Measurements from ENCODE around the gene PTDSS2. TPM values are rescaled to one million over a fixed set of nuclear protein-coding genes. Genes with fewer than 3 reads are reported as not detected.

Gene PTDSS2
- total and polyA plus RNA-seq, 2 of the 13 experiments (the other 11 are each of a cell fraction or from before 2014, with no cell fraction given) = 21.7 to 26.4 TPM

DNA sequence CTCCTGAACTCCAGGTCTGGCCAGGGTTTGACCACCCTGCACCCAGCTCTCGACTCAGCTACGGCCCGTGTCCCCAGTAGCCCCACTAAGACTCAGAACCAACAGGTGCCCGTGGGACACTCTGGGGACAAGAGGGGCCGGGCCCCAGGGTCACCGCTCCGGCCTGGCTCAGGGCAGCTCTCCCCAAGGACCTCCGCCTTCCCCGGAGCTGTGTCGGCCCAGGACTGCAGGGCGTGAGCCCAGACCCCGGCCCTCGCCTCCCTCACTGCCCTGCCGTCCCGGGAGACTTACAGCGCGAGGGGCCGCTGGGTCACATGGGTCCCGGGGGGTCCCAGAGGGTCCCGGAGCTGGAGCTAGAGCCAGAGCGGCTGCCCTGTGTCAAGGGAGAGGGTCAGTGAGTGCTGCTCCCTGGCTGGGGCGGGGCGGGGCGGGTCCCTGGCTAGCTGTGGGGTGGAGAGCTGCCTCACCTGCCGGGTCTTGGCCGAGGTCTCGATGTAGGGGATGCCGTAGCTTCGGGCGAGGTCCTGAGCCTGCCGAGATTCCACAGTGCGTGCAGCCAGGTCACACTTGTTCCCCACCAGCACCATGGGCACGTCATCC is 83.0 kb downstream of the PTDSS2 start:
- Histone ChIP-seq H3K9me3 (ENCODE audit: low read length) (no peaks in the 10 kb centered on the region), H3K4me1 (ENCODE audit: insufficient read depth, low read length) (peaks cover 25% of the 10 kb centered on the region), H3K36me3 (replicated peaks in 1 of 2; ENCODE audit: control insufficient read depth in 1 of 2, insufficient read depth in 2 of 2, low read length in 2 of 2) (peaks cover 10 to 19% of the 10 kb centered on the region in 2 experiments; a peak in 4 of 5 replicates), H3K4me2 (ENCODE audit: low read depth, low read length) (no peak overlapping the region), H3K9ac (ENCODE audit: insufficient read depth, low read depth, low read length) (no peak overlapping the region), H2AFZ (ENCODE audit: low read length) (no peak overlapping the region), H3K27ac (ENCODE audit: extremely low read length, insufficient read depth, low read length) (no peak overlapping the region), H3K4me3 (replicated peaks in 1 of 3; ENCODE audit: insufficient read depth in 1 of 3, low read depth in 2 of 3, low read length in 3 of 3) (no peak overlapping the region), H4K20me1 (ENCODE audit: insufficient read depth, low read length) (no peaks in the 10 kb centered on the region; the same call in 1 of the 2 replicates), H3K27me3 (ENCODE audit: control insufficient read depth in 1 of 2, insufficient read depth in 2 of 2, low read length in 2 of 2) (no peaks in the 10 kb centered on the region), H3K79me2 (ENCODE audit: insufficient read depth, low read length) (peaks cover 4% of the 10 kb centered on the region)
- WGBS (ENCODE audit: low lambda C conversion rate) = 98% methylated on average over 13 of the region's 33 CpGs
- ChIA-PET POLR2A (no interaction called here), CTCF (ENCODE audit: low intra/inter-chr PET ratio, low total read pairs) (no interaction called here)
- TF ChIP-seq RBFOX2 (IDR thresholded peaks at IDR 0.05; ENCODE audit: low read depth, low read length) (0 out of 2 replicates have a peak, but pooled peaks have one; percentile 21), AGO2 (optimal IDR thresholded peaks at IDR 0.05; ENCODE audit: low read depth, low read length) (peak; percentile 17), TBX3 (IDR thresholded peaks at IDR 0.05; ENCODE audit: borderline replicate concordance) (no peak), AGO1 (IDR thresholded peaks at IDR 0.05; ENCODE audit: low read depth, low read length, poor library complexity, severe bottlenecking) (peak; percentile 35)
- ATAC-seq (no peak), FAIRE-seq (no peak), DNase-seq (ENCODE audit: low spot score) (no peak)
- in situ Hi-C loops (cut with HindIII; ENCODE audit: extremely low pct_ligation_motif_present, low pct_unique_long_range_greater_than_20kb) (no loop called here), intact Hi-C loops (cut with micrococcal nuclease; ENCODE audit: unreplicated experiment) (no loop called here)
- no TSS peak for BruUV-seq (replicated peaks)

DNA sequence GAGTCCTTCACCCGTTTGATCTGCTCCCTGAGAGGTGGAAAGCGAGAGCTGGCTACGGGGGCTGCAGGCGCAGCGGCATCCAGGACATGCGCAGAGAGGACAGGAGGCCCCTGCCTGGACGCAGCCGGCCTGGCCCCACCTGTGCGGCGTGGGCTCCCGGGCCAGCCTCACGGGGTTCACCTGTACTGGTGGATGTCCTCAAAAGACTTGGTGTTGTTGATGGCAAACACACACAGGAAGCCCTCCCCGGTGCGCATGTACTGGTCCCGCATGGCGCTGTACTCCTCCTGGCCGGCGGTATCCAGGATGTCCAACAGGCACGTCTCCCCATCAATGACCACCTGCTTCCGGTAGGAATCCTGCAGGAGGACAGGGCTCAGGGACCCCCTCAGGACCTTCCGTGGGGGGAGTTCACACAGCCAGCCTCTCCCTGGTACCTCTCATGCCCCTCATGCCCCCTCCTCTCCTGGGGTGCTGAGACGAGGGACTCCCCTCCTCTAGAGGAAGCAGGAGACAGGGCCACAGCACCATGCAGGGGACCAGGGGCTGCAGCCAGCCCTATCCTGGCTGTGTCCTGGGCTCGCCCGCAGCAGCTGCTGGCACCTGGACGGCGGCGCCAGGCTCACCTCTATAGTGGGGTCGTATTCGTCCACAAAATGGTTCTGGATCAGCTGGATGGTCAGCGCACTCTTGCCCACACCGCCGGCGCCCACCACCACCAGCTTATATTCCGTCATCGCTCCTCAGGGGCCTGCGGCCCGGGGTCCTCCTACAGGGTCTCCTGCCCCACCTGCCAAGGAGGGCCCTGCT is 83.7 kb downstream of the PTDSS2 start:
- in situ Hi-C loops (cut with HindIII; ENCODE audit: extremely low pct_ligation_motif_present, low pct_unique_long_range_greater_than_20kb) (no loop called here), intact Hi-C loops (cut with micrococcal nuclease; ENCODE audit: unreplicated experiment) (no loop called here)
- BruUV-seq (replicated peaks) = TSS peak; percentile 76
- H3K79me2 ChIP-seq (ENCODE audit: insufficient read depth, low read length) = peaks cover 4% of the 10 kb centered on the region
- H3K9me3 ChIP-seq (ENCODE audit: low read length) = no peaks in the 10 kb centered on the region
- H3K36me3 ChIP-seq (replicated peaks in 1 of 2; ENCODE audit: control insufficient read depth in 1 of 2, insufficient read depth in 2 of 2, low read length in 2 of 2) = peaks cover 10 to 19% of the 10 kb centered on the region in 2 experiments; a peak in 4 of 5 replicates
- FAIRE-seq = no peak
- POLR2A ChIA-PET = no interaction called here
- peak overlapping the region; percentile 78 for H3K4me2 ChIP-seq (ENCODE audit: low read depth, low read length)
- no peaks in the 10 kb centered on the region; the same call in 1 of the 2 replicates for H4K20me1 ChIP-seq (ENCODE audit: insufficient read depth, low read length)
- no peak for DNase-seq (ENCODE audit: low spot score)
- H3K4me3 ChIP-seq (replicated peaks in 1 of 3; ENCODE audit: insufficient read depth in 1 of 3, low read depth in 2 of 3, low read length in 3 of 3) = peak overlapping the region; percentile 93 to 95 (median 95); a peak in 5 of 6 replicates
- H2AFZ ChIP-seq (ENCODE audit: low read length) = no peak overlapping the region
- H3K9ac ChIP-seq (ENCODE audit: insufficient read depth, low read depth, low read length) = peak overlapping the region; percentile 82; the same call in 1 of the 2 replicates
- no peak for ATAC-seq
- 95% methylated on average over 26 of the region's 37 CpGs for WGBS (ENCODE audit: low lambda C conversion rate)
- CTCF ChIA-PET (ENCODE audit: low intra/inter-chr PET ratio, low total read pairs) = no interaction called here
- H3K27me3 ChIP-seq (ENCODE audit: control insufficient read depth in 1 of 2, insufficient read depth in 2 of 2, low read length in 2 of 2) = no peaks in the 10 kb centered on the region
- H3K4me1 ChIP-seq (ENCODE audit: insufficient read depth, low read length) = peaks cover 32% of the 10 kb centered on the region
- H3K27ac ChIP-seq (ENCODE audit: extremely low read length, insufficient read depth, low read length) = no peak overlapping the region
- TF ChIP-seq FOXK2 (IDR thresholded peaks at IDR 0.05) = no peak
- TF ChIP-seq, protein P1, sequence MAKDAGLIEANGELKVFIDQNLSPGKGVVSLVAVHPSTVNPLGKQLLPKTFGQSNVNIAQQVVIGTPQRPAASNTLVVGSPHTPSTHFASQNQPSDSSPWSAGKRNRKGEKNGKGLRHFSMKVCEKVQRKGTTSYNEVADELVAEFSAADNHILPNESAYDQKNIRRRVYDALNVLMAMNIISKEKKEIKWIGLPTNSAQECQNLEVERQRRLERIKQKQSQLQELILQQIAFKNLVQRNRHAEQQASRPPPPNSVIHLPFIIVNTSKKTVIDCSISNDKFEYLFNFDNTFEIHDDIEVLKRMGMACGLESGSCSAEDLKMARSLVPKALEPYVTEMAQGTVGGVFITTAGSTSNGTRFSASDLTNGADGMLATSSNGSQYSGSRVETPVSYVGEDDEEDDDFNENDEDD (CRISPR knock-in tag; IDR thresholded peaks at IDR 0.05; ENCODE audit: borderline replicate concordance) = no peak
- TF ChIP-seq NR1H2 (CRISPR knock-in tag; IDR thresholded peaks at IDR 0.05; ENCODE audit: borderline replicate concordance, low read depth) = no peak
- no peak for TF ChIP-seq CENPBD1 (CRISPR knock-in tag; IDR thresholded peaks at IDR 0.05; ENCODE audit: borderline replicate concordance, low read depth)
- TF ChIP-seq, protein P2, sequence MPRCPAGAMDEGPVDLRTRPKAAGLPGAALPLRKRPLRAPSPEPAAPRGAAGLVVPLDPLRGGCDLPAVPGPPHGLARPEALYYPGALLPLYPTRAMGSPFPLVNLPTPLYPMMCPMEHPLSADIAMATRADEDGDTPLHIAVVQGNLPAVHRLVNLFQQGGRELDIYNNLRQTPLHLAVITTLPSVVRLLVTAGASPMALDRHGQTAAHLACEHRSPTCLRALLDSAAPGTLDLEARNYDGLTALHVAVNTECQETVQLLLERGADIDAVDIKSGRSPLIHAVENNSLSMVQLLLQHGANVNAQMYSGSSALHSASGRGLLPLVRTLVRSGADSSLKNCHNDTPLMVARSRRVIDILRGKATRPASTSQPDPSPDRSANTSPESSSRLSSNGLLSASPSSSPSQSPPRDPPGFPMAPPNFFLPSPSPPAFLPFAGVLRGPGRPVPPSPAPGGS (CRISPR knock-in tag; IDR thresholded peaks at IDR 0.05) = peak; percentile 41; the same call in 1 of the 2 replicates
- TF ChIP-seq HCFC1 (IDR thresholded peaks at IDR 0.05; ENCODE audit: low read depth, low read length) = no peak
- 0 out of 2 replicates have a peak, but pooled peaks have one; percentile 9 for TF ChIP-seq ZNF274 (CRISPR knock-in tag; IDR thresholded peaks at IDR 0.05)
- TF ChIP-seq NFYC (CRISPR knock-in tag; IDR thresholded peaks at IDR 0.05) = no peak
- no peak for TF ChIP-seq ZNF3 (CRISPR knock-in tag; IDR thresholded peaks at IDR 0.05)
- 0 out of 2 replicates have a peak, but pooled peaks have one; percentile 22 for TF ChIP-seq ZNF605 (CRISPR knock-in tag; IDR thresholded peaks at IDR 0.05)
- no peak for TF ChIP-seq EEA1 (CRISPR knock-in tag; IDR thresholded peaks at IDR 0.05; ENCODE audit: borderline replicate concordance)
